Nephron progenitor cell (in vitro differentiated cells): Measurements from ENCODE around the gene PGAP2.

Experiments used
- DNase-seq: peaks from one replicate; pipeline ENCODE4 v3.0.0; 2021
- H3K27ac Mint-ChIP-seq: 2 replicates; pipeline ENCODE4 v1.8.0; 2021; ENCODE audit warnings: mild to moderate bottlenecking, moderate library complexity, mixed read lengths
- H3K27me3 Mint-ChIP-seq: 2 replicates; pipeline ENCODE4 v1.8.0; 2021; ENCODE audit warnings: mild to moderate bottlenecking, low read depth, mixed read lengths; ENCODE audit not compliant: poor library complexity
- H3K36me3 Mint-ChIP-seq: 2 replicates; pipeline ENCODE4 v1.8.0; 2021; ENCODE audit warnings: low read depth, mixed read lengths
- H3K4me1 Mint-ChIP-seq: 2 replicates; pipeline ENCODE4 v1.8.0; 2021; ENCODE audit warnings: mixed read lengths
- H3K4me3 Mint-ChIP-seq: 2 replicates; pipeline ENCODE4 v1.8.0; 2021; ENCODE audit warnings: mild to moderate bottlenecking, moderate library complexity, mixed read lengths
- H3K9me3 Mint-ChIP-seq: 2 replicates; pipeline ENCODE4 v1.8.0; 2021; ENCODE audit warnings: mild to moderate bottlenecking, moderate library complexity, mixed read lengths
- TF ChIP-seq, protein P1 (sequence below): fragments of 200-600 bp; sonication (generic); IDR thresholded peaks from 2 replicates; pipeline ENCODE4 v1.5.0; 2021; ENCODE audit warnings: antibody characterized with exemption

PGAP2 gene

DNA sequence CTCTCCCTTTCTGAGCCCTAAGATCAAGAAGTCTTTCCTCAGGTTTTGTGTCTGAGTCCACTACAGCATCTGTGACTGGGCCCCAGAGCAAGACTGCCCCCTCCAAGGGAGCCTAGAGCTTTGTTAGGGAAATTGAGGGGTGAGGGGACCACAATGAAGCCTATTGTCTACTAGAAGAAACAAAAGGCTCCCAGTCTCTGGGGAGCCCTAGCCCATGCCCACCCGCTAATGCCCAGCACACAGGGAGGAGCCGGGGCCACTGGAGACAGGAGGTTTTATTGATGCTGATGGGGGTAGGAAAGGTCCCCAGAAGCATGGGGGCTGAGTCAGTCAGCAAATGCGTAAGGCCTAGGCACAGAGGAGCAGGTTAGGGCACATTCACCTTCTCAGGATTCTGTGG lies 18.4 kb downstream of the PGAP2 start:
- peaks cover 37% of the 10 kb centered on the region for H3K4me1 Mint-ChIP-seq
- peaks cover 69% of the 10 kb centered on the region for H3K36me3 Mint-ChIP-seq
- TF ChIP-seq, protein P1, sequence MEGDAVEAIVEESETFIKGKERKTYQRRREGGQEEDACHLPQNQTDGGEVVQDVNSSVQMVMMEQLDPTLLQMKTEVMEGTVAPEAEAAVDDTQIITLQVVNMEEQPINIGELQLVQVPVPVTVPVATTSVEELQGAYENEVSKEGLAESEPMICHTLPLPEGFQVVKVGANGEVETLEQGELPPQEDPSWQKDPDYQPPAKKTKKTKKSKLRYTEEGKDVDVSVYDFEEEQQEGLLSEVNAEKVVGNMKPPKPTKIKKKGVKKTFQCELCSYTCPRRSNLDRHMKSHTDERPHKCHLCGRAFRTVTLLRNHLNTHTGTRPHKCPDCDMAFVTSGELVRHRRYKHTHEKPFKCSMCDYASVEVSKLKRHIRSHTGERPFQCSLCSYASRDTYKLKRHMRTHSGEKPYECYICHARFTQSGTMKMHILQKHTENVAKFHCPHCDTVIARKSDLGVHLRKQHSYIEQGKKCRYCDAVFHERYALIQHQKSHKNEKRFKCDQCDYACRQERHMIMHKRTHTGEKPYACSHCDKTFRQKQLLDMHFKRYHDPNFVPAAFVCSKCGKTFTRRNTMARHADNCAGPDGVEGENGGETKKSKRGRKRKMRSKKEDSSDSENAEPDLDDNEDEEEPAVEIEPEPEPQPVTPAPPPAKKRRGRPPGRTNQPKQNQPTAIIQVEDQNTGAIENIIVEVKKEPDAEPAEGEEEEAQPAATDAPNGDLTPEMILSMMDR = no peak
- no peaks in the 10 kb centered on the region for H3K27me3 Mint-ChIP-seq
- peak overlapping the region; percentile 75 for H3K27ac Mint-ChIP-seq
- no peaks in the 10 kb centered on the region for H3K9me3 Mint-ChIP-seq
- H3K4me3 Mint-ChIP-seq = no peak overlapping the region
- DNase-seq = no peak

GRCh38 chr11:3827434-3828186 lies 19.2 kb downstream of the PGAP2 start:
- no peak overlapping the region for H3K4me3 Mint-ChIP-seq
- TF ChIP-seq, protein P1 = no peak
- no peaks in the 10 kb centered on the region for H3K9me3 Mint-ChIP-seq
- peaks cover 69% of the 10 kb centered on the region for H3K36me3 Mint-ChIP-seq
- peaks cover 37% of the 10 kb centered on the region for H3K4me1 Mint-ChIP-seq
- DNase-seq = no peak
- peak overlapping the region; percentile 68 for H3K27ac Mint-ChIP-seq
- H3K27me3 Mint-ChIP-seq = no peaks in the 10 kb centered on the region

DNA sequence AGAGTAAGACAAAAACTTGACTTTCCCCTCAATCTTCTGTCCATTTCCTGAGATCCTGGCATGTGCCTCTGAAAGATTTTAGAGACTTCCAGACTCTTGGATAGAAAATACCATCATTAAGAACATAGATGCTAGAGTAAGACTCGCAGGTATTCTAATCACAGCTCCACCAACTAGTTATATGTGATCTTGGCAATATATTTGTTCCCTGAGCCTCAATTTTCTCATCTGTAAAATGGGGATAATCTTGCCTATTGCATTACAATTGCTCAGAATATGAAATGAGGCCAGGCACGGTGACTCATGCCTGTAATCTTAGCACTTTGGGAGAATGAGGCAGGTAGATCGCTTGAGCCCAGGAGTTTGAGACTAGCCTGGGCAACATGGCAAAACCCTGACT lies 21.7 kb downstream of the PGAP2 start:
- TF ChIP-seq, protein P1 = no peak
- peaks cover 31% of the 10 kb centered on the region for H3K4me1 Mint-ChIP-seq
- peaks cover 53% of the 10 kb centered on the region for H3K36me3 Mint-ChIP-seq
- H3K27me3 Mint-ChIP-seq = no peaks in the 10 kb centered on the region
- H3K27ac Mint-ChIP-seq = no peak overlapping the region
- no peak overlapping the region for H3K4me3 Mint-ChIP-seq
- DNase-seq = no peak
- no peaks in the 10 kb centered on the region for H3K9me3 Mint-ChIP-seq

- Mint-ChIP-seq H3K4me3 (no peak overlapping the region), H3K9me3 (no peaks in the 10 kb centered on the region), H3K36me3 (peaks cover 57% of the 10 kb centered on the region), H3K27me3 (no peaks in the 10 kb centered on the region), H3K27ac (peak overlapping the region; percentile 75), H3K4me1 (peaks cover 31% of the 10 kb centered on the region)
- no peak for DNase-seq
- TF ChIP-seq, protein P1 = no peak
Measured at GRCh38 chr11:3830730-3831129, 22.4 kb downstream of the PGAP2 start.

DNA sequence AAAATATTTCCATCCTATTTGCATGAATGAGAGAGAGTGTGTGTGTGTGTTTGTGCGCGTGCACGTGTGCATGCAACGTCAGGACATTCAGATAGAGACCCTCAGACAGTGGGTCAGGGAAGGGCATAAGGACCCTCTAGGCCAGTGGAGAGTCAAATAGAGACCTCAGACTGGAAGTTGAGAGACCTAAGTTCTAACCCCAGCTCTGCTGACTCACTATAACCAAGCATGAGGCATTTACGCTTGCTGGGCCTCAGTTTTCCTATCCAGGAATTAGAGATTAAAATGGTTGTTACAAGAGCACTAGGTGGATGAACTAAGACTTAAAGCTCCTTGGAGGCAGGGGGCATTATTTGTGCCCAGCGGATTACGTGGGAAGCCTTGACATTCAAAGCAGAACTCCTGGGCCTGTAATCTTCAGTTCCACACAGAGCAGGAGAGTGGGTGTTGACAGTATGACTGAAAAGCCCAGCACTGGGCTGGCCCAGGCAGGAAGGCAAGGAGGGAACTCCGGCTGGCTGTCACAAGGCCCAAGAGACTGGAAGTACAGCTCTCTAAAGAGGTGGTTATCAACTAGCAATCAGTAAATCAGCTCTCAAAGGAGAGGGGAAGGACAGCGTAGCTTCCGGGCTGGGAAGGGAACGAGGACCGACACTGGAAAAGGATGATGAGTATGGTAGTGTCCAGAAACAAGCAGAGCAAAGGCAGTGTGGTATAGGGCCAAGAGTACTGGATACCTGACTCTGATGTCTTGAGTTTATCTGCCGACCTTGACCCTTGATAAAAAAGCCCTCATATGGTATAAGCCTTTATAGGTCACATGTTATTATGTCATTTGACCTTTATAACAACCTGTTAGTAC lies 23.2 kb downstream of the PGAP2 start:
- H3K36me3 Mint-ChIP-seq = peaks cover 48% of the 10 kb centered on the region
- no peaks in the 10 kb centered on the region for H3K27me3 Mint-ChIP-seq
- DNase-seq = no peak
- H3K4me3 Mint-ChIP-seq = no peak overlapping the region
- H3K9me3 Mint-ChIP-seq = no peaks in the 10 kb centered on the region
- TF ChIP-seq, protein P1 = no peak
- peak overlapping the region; percentile 91 for H3K27ac Mint-ChIP-seq
- peaks cover 25% of the 10 kb centered on the region for H3K4me1 Mint-ChIP-seq
